ENCODE measurements around the gene PVALB.

Gene PVALB, protein sequence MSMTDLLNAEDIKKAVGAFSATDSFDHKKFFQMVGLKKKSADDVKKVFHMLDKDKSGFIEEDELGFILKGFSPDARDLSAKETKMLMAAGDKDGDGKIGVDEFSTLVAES

DNA sequence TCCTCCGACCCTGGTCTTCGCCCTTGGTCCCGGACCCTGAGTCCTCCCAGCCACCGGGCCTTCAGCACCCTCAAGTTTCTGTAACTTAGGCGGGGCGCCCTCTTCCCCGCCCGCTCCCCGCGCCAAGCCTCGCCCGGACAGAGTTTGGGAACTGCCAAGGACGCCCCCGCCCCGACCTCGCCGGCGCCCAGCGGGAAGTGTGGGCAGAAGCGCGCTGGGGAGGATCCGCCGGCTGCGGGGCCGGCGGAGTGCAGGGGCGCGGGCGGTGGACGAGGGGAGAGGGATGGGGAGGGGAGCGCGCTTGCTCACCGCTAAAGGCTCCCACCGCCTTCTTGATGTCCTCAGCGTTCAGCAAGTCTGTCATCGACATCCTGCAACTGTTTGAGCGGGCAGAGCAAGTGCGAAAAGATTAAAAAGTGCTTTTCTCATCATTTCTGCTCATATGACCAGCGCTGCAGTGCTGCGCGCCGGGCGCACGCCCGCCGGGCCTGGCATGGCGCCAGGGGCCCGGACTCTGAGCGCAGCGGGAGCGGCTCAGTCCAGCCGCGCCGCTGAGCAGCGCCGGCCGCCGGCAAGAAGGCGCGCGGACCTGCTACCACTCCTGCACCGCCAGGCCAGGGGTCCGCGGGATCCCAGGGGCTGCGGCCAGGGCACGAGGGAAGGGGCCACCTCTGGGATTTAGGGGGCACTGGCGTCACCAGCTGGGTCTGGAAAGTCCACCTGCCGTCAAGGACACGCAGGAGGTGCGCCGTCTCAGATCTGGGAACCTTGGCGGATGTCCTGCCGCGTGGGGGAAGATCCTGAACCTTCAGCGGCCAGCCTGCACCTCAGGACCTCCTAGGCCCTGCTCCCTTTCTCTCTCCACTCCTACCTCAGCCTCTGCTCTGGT lies at the start of gene PVALB:
TSS of gene PVALB (minus strand) at position 400 of the 889 bp plus-strand sequence. CDS start at position 370, 30 bp downstream.
- peak; percentile 41 for DNase-seq

DNA sequence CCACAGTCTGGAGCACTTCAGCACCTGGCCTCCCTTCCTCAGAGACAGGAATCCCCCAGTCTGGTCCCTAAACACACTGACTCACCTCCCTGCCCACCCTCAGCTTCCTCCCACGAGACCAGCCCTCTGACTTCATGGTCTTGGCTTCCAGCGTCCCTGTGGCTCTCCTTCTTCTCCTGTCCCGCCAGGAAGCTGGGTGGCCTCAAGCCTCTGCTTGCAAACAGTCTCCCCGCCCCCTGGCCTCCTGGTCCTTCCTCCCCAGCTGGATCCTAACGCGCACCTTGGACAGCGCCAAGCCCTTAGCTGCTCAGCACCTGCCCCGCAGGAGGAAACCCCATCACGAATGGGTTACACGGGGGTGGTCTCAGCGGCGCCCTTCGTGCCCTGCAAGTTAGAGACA lies 48.5 kb upstream of the PVALB start:
- DNase-seq, result no peak

DNA sequence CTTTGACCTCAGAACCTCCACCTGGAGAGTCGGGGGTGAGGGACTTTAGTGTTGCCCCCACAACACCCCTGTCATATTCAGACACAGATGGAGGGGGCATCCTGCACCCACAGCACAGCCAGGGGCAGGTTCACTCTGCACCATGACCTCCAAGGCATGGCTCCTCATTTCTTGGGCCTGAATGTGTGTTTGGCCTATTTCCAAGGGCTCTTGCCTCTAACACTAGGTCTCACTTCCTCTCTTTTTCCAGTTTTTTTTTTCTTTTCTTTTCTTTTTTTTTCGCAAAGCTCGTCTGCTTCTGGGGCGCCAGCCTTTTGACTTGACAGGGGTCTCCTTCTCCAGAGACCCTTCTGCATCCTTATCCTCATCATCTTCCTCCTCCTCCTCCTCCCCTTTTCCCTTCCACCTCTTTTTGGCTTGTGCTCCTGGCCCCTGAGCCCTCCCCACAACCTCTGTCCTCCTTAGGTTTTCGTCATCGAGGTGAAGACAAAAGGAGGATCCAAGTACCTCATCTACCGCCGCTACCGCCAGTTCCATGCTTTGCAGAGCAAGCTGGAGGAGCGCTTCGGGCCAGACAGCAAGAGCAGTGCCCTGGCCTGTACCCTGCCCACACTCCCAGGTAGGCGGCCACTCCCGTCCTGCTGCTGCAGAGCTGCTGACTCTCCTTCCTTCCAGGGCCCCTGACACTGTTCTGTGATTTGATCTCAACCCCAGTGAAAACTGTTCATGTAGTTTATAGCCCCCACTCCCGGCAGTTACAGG lies 47.8 kb upstream of the PVALB start:
- DNase-seq, result no peak

DNA sequence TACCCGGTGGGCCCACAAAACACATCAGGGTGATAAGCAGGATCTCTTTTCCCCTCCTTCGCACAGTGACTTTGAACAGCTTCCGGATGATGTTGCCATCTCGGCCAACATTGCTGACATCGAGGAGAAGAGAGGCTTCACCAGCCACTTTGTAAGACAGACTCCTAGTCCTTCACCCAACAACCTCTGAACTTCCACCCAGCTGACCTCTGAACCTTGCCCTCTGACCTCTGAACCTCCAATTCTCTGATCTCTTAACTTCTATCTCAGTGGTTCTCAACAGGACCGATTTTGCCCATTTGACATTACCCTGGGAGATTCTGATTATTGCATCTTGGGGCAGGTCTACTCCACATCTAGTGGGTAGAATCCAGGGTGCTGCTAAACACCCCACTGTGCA lies 47.1 kb upstream of the PVALB start:
- no peak for DNase-seq

DNA sequence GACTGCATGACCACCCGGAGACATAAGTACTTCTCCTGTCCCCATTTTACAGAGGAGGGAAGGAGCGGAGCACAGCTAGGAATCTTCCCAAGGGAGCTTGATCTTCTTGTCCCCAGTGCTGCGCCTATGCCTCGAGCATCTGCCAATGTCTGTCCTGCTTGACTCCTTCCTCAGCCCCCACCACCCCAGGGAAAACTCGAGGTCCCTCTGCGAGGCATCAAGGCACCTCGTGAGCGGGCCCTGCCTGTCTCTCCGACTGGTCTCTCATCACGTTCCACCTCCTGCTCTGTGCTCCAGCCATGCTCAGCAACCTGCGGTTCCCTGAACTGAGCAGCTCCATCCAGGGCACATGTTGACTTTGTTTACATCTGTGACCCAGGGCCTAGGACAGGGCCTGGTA lies 46.4 kb upstream of the PVALB start:
- no peak for DNase-seq

DNA sequence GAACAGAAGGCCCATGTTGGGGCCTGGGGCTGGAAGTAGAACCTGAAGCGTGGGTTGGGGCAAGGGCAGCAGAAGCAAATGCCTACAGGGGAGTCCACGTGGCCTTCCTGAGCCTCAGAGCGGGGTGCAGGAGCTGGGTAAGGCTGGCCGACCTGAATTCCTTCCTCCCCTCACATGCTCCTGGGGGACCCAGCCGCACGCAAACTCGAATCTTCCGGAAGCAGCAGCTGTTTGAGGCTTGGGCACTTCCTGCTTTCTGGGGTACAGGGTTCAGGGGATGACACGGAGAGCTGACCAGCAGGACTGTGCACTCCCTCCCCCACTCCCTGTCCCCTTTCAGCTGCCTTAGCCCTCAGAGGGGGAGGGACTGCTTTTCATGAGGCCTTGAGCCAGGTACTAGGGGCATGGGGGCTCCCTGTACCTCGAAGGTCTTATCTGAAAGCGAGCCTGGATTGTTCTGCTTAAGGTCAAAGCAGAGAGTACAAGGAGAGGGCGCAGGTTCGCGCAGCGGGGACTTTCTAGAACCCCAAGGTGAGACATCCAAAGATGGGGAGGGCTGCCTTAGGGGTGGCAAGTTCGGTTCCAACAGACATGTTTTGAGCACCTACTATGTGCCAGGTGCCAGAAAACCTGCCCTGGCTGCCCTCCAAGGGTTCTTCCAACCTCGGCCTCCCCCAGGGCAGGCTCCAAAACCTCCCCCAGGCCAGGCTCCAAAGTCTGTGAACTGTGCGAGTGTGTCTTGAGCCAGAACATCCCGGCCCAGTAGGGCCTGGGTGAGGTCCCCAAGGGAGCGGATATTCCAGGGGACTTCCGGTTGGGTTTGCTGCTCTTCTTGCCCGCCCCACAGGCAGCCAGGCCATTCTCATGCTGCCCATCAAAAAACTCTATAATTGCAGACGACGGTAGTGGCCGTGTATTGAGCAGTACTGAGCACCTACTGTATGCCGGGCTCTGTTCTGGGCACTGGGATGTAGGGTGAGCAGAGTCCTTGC lies 45.7 kb upstream of the PVALB start:
- peak; percentile 33 for DNase-seq

DNA sequence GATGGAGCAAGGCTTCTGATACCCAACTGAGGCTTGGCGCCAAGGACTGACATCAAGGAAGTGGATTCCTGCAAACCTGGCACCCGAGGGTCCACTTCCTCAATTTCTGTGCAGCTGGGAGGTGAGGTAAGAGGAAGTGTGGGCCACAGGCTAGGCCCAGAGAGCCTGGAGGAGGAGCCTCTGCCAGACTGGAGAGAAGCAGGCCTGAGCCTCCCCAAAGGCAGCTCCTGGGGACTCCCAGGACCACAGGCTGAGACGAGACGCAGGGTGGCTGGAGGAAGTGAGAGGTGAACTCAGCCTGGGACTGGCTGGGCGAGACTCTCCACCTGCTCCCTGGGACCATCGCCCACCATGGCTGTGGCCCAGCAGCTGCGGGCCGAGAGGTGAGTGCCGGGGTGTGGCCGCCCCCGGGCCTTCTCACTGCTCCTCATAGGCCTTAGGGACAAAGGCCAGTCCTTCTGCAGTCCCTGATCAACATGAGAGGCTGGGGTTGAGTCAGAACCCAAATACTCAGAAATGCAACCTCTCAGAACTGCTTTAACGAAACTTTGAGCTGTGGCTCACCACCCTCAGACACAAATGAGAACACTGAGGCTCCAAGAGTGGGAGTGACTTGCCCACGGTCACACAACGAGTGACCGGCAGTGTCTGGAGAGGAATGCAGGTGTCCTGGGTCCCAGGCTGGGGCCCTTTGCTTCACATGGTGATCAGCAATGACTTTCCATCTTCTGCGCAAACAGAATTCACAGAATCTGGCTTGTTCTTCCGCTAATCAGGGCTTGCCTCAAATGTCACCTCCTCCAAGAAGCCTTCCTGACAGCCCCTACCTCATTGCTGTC lies 44.2 kb upstream of the PVALB start, which contains the start of gene NCF4:
TSS of gene NCF4 (plus strand) at position 186 of the 839 bp plus-strand sequence. CDS start at position 352, 166 bp downstream.
- peak; percentile 37 for DNase-seq

DNA sequence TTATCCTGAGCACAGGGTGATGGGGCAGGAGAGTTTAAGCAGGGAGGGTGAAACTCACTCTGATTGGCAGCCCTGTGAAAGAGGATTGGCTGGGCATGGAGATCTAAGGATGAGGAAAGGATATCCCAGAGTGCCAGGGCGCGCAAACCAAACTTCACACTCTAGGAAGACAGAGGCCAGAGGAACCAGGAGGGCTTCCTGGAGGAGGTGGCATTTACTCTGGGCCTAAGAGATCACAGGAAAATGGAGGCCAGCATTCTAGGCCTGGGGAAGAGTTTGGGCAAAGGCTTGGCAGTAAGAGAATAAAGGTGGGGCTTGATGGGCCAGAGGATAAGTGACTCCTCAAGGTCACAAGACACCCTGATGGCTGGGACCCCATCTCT lies 43.6 kb upstream of the PVALB start:
- no peak for DNase-seq

DNA sequence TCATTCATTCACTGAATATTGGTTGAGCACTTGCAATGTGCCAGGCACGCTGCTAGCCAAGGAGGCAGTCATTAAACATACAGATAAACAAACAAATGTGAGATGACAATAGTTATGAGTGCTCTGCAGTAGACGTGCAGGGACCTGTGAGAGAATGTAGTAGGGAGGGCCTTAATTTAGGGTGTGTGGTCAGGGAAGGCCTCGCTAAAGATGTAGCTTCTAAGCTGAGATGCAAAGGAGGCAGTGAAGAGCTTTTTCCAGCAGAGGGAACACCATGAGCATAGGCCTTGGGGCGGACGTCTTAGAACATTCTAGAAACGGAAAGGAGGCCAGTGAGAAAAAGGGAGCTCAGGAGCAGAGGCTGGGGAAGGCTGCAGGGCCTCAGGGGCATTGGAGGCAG lies 43.2 kb upstream of the PVALB start:
- DNase-seq, result no peak

DNA sequence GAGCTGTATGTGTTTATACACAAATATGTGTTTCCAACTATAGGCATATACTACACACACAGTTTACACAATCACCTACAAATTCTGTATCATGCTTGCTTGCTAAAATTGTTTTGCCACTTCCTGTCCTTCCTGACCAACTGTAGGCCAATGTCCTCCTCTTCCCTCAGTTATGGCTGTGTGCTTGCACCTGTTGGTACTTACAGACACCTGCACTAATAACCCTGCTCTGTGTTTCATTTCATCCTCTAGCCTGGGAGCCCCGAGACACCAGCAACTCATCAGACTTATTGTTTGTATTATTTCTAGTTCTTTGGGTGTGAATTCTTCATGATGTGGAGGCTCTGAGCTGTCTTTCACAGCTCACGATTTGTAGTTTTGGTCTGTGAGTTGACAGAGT lies 42.1 kb upstream of the PVALB start:
- no peak for DNase-seq

DNA sequence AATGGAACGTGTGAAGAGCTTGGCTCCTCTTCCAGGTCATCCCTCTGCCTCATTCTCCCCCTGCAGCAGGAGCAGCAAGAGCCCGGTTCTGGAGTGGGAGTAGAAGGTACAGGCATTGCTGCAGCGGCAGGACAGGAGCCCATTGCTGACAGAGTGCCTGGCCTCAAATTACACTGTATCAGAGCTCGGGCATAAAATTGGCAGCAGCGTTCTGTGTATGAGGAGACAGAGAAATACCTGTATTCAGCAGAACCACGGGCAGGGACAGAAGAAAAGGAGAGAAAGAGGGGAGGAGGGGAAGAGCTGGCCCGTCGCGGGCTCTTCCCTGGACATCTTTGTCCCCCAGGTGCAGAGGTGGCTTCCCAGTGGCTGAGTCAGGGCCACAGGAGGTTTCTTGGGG lies 41.3 kb upstream of the PVALB start:
- DNase-seq, result no peak

DNA sequence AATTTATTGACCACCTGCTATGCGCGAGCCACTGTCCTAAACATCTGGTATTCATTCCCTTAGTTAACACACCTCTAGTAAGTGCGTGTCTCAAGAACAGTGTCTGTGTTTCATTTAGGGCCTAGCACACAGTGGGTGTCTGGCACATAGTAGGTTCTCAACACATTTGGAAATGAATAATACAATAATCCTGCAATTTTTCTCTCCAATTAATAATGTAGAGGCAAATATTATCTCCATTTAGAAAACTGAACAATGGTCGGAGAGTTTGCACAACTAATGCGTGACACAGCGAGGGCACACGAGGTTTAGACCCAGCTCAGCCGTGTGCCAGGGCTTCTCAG lies 39.9 kb upstream of the PVALB start:
- no peak for DNase-seq

DNA sequence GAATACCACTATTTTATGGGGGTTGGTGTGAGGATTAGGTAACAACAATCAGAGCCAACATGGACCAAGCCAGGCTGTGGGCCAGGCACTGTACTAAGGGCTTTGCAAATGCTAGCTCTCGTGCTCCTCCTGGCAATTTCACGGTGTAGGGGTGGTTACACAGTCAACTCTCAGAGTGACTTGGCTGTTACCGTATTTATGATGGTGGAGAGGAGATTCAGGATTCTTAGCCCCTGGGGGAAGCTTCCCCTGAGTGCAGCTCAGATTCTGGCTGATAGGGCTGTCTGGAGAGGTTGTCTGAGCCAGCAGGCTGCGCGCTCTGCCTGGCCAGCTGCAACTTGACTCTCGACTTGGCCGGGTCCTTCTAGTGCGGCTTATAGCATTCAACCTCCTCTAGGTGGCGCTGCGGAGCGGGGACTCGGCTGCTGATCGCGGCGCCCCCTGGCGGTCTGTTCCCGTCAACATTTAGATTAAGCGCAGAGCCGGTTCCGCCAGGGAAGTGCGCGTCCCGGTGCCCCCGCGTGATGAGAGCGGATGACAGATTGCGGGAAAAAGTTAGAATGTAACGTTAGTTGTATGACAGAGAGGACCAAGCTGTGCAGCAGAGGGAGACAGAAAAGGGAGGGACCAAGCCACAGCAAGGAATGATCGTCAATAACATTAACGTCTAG lies 39.4 kb upstream of the PVALB start:
- peak; percentile 93 for DNase-seq

DNA sequence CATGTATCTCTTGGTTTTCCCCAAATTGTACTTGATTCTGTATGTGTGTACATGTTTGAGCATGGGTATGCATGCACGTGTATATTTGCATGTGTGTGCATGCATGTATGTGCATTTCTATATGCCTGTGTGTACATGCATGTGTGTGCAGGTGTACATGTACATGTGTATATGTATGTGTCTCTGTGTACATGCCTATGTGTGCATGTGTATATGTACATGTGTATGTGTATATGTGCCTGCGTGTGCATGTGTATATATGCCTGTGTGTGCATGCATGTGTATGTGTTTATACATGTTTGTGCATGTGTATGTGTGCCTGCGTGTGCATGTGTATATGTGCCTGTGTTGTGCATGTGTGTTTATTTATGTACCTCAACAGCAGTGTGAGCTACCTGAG lies 38.6 kb upstream of the PVALB start:
- no peak for DNase-seq

DNA sequence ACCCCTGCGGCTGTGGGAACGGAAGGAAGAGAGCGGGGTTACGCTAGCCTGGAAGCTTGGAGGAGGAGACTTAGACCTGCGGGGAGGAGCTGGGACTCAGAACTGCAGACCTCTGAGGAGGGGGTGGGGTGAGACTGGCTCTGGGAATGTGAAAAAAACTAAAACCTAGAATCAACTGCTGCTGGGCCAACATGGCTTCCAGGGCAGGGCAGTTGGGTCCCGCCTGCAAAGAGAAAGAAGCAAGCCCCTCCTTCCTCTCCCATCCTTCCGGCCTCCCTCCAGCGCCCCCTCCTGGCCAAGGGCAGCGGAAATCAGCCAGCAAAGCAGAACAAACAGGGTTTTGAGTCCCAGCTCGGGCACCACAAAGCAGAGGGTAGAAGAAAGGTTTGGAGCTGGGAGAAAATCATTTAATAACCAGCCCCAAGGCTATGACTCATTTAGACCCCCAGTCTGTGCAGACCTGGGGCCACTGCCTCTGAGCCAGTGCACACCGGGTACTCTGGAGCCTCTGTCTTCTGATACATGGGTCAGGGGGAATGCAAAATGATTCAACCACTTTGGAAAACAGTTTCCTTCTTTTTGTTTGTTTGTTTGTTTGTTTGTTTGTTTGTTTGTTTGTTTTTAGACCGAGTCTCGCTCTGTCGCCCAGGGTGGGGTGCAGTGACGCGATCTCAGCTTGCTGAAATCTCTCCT lies 36.7 kb upstream of the PVALB start:
- DNase-seq, result peak; percentile 62

DNA sequence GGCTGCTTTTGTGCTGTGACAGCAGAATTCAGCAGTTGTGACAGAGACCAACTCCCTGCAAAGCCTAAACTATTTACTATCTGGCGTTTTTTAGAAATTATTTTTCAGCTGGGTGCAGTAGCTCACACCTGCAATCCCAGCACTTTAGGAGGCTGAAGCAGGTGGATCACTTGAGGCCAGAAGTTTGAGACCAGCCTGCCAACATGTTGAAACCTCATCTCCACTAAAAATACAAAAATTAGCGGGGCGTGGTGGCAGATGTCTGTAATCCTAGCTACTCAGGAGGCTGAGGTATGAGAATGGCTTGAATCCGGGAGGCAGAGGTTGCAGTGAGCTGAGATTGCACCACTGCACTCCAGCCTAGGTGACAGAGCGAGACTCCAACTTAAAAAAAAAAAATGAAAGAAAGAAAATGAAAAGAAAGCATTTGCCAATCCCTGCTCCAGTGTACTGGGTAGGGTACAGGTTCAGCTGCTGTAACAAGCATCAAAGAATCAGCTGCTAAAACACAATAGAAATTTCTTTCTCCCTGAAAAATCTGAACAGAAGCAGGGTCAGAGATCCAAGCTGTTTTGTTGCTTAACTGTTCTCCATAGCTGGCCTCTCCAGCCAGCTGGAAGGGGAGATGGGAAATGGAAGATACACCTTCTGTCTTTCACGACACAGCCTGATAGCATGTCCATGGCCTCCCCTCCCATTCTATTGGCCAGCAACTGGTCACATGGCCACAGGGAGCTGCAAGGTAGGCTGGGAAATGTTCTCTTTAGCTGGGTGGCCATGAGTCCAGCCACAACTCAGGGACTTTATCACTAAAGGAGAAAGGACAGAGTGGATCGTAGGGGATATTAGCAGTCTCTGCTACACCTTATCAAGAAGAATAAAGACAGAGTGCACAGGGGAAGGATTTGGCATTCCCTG lies 35.5 kb upstream of the PVALB start:
- DNase-seq, result no peak

DNA sequence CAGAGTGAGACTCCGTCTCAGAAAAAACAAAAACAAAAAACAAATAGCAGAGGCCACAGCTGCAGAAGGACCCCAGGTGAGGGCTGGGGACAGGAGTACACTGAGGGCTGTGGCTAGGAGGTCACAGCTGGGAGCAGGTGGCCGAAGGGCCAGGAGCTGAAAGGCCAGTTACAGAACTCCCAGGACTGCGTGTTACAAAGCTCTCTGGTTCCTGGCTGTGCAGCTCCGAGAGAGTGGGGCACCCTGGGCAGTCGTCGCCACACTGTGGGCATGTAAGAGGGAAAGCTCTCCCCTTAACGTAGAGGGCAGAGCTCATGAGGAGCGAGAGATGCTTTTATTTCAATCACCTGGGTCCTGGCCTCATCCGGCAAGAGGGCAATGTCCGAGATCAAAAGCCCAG lies 33.8 kb upstream of the PVALB start:
- no peak for DNase-seq

DNA sequence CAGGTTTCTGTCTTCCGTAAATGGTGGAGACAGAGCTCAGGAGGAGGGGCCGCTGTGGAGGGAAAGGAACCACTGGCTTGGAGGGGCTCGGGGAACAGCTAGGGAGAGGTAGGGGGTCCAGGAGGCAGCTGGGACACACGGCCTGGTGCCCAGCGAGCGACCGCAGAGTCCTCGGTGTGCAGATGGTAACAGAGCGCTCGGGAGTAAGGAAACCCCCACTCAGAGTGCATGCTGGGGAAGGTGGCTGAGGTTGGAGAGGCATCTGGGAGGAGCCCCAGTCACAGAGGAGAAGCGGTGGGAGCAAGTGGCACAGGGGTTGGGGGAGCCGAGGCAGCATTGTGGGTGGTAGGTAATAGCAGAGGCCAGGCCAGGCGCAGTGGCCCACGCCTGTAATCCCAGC lies 33.2 kb upstream of the PVALB start:
- DNase-seq, result no peak

DNA sequence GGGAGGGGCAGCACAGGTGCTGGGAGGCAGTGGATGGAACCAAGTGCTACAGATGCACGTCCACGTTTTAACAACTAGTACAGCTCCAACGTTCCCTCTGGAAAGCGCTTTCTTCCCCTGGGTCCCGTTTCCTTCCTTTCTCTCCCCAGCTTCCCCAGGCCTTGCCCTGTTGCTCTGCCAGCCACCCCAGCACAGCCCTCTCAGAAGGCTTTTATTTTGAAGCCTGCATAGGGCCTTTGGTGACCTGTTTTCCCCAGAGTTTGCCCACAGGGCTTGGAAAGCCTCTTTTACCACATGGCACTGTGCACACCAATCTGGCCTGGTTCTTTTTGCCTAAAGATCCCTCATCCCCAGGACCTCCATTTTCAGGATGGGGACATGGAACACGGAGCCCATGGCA lies 30.1 kb upstream of the PVALB start:
- no peak for DNase-seq
